HepG2 (cell line): Measurements from ENCODE around the gene DDC. TPM values are rescaled to one million over a fixed set of nuclear protein-coding genes. Genes with fewer than 3 reads are reported as not detected.

Experiments
- AHDC1 ChIP-seq: sonication (generic); formaldehyde crosslinking; IDR thresholded peaks from 2 replicates; pipeline ENCODE4 v1.5.1; 2020; ENCODE audit warnings: mild to moderate bottlenecking, missing genetic modification reagents, borderline replicate concordance
- ARNTL ChIP-seq: sonication (generic); formaldehyde crosslinking; IDR thresholded peaks from 2 replicates; pipeline ENCODE4 v1.4.0; 2020; ENCODE audit warnings: mild to moderate bottlenecking, missing genetic modification reagents
- HMGXB4 ChIP-seq, 2 experiments: sonication (generic) in 1 of 2; formaldehyde crosslinking in 1 of 2; IDR thresholded peaks; 2 replicates each; pipeline versions ENCODE4 v1.4.0 to v1.6.1; 2018 to 2020; ENCODE audit warnings: missing genetic modification reagents in 2 of 2, borderline replicate concordance in 1 of 2, low read depth in 1 of 2, mild to moderate bottlenecking in 1 of 2, missing biosample characterization in 1 of 2
- IKZF4 ChIP-seq: sonication (generic); formaldehyde crosslinking; IDR thresholded peaks from 2 replicates; pipeline ENCODE4 v1.5.1; 2020; ENCODE audit warnings: borderline replicate concordance, mild to moderate bottlenecking, low read depth, missing genetic modification reagents; ENCODE audit errors: not compliant biosample characterization
- KDM5B ChIP-seq: sonication (generic); formaldehyde crosslinking; IDR thresholded peaks from 2 replicates; pipeline ENCODE4 v1.4.0; 2020; ENCODE audit warnings: missing genetic modification reagents, mild to moderate bottlenecking, borderline replicate concordance
- MTERF4 ChIP-seq: sonication (generic); formaldehyde crosslinking; IDR thresholded peaks from 2 replicates; pipeline ENCODE4 v1.8.0; 2023; ENCODE audit warnings: mild to moderate bottlenecking, missing genetic modification reagents
- ONECUT2 ChIP-seq: sonication (generic); formaldehyde crosslinking; IDR thresholded peaks from 2 replicates; pipeline ENCODE4 v1.4.0; 2020; ENCODE audit warnings: missing genetic modification reagents
- PAF1 ChIP-seq: IDR thresholded peaks from 2 replicates; pipeline ENCODE4 v1.6.1; 2016; ENCODE audit warnings: missing genetic modification reagents, missing compliant biosample characterization
- RAD51 ChIP-seq: fragments of 450-650 bp; IDR thresholded peaks from 2 replicates; pipeline ENCODE4 v1.6.1; 2016; ENCODE audit warnings: borderline replicate concordance
- RBM22 ChIP-seq: fragments of 200-400 bp; formaldehyde crosslinking; optimal IDR thresholded peaks from 2 replicates; pipeline ENCODE3; 2017; ENCODE audit warnings: mild to moderate bottlenecking, low read length, moderate library complexity
- RFXAP ChIP-seq: sonication (generic); formaldehyde crosslinking; IDR thresholded peaks from 2 replicates; pipeline ENCODE4 v1.4.0; 2020; ENCODE audit warnings: missing genetic modification reagents, borderline replicate concordance
- RORA ChIP-seq: sonication (generic); formaldehyde crosslinking; IDR thresholded peaks from 2 replicates; pipeline ENCODE4 v1.5.0; 2020; ENCODE audit warnings: mild to moderate bottlenecking, missing genetic modification reagents, moderate library complexity
- U2AF1 ChIP-seq: fragments of 200-400 bp; formaldehyde crosslinking; optimal IDR thresholded peaks from 2 replicates; pipeline ENCODE3; 2017; ENCODE audit warnings: mild to moderate bottlenecking, low read depth, low read length
- ZFAT ChIP-seq: sonication (generic); formaldehyde crosslinking; conservative IDR thresholded peaks from 2 replicates; pipeline ENCODE4 v1.8.1; 2023; ENCODE audit warnings: missing genetic modification reagents, inconsistent platforms
- ZNF589 ChIP-seq: sonication (generic); formaldehyde crosslinking; conservative IDR thresholded peaks from 2 replicates; pipeline ENCODE4 v1.8.0; 2022; ENCODE audit warnings: mild to moderate bottlenecking, moderate library complexity, missing genetic modification reagents
- ZNF678 ChIP-seq: sonication (generic); formaldehyde crosslinking; IDR thresholded peaks from 2 replicates; pipeline ENCODE4 v1.4.0; 2020; ENCODE audit warnings: mild to moderate bottlenecking, missing genetic modification reagents
- ZNF891 ChIP-seq: sonication (generic); formaldehyde crosslinking; IDR thresholded peaks from 2 replicates; pipeline ENCODE4 v1.5.0; 2020; ENCODE audit warnings: mild to moderate bottlenecking, missing genetic modification reagents
- polyA plus RNA-seq, 8 experiments: library from polyadenylated mRNA; depleted of rRNA in 3 of 8; stranded (reverse) in 7 of 8; unstranded in 1 of 8; fragments of >200 nt; fragmentation: Illumina TruSeq in 4 of 8; extraction: Trizol in 4 of 8; gene quantifications; 2 replicates each; pipeline versions ENCODE4 v1.2.1 to v1.2.3, GENCODE V29; 2011 to 2016; ENCODE audit warnings: low read depth in 4 of 8, missing spikeins in 1 of 8, mixed read lengths in 1 of 8; ENCODE audit not compliant: insufficient read depth in 1 of 8
- total RNA-seq, 5 experiments: library from RNA; depleted of rRNA; stranded (reverse); fragments of >200 nt; fragmentation: Illumina TruSeq; extraction: Trizol; gene quantifications; 2 replicates each; pipeline ENCODE4 v1.2.3, GENCODE V29; 2016; ENCODE audit warnings: low read depth in 1 of 5
- TF ChIP-seq, protein P1 (sequence below): IDR thresholded peaks from 2 replicates; pipeline ENCODE4 v1.6.1; 2016; ENCODE audit warnings: missing genetic modification reagents, missing compliant biosample characterization
- TF ChIP-seq, protein P2 (sequence below): sonication (generic); formaldehyde crosslinking; IDR thresholded peaks from 2 replicates; pipeline ENCODE4 v1.4.0; 2020; ENCODE audit warnings: missing genetic modification reagents, low read depth, mild to moderate bottlenecking, borderline replicate concordance

DDC gene
- total and polyA plus RNA-seq, 2 of the 13 experiments (the other 11 are each of a cell fraction or from before 2014, with no cell fraction given): 11.7 to 93.3 TPM

- TF ChIP-seq AHDC1 (no peak), ONECUT2 (no peak), ZNF678 (CRISPR knock-in tag) (no peak), PAF1 (no peak), U2AF1 (peak; percentile 50), MTERF4 (CRISPR knock-in tag) (0 out of 2 replicates have a peak, but pooled peaks have one; percentile 12), KDM5B (CRISPR knock-in tag) (peak; percentile 87; the same call in 1 of the 2 replicates), ZFAT (no peak), RFXAP (CRISPR knock-in tag) (peak; percentile 48; the same call in 1 of the 2 replicates), IKZF4 (CRISPR knock-in tag) (peak; percentile 92), ZNF589 (CRISPR knock-in tag) (no peak), RORA (no peak), HMGXB4 (CRISPR knock-in tag; IDR thresholded peaks at IDR 0.05; ENCODE audit: borderline replicate concordance in 1 of 2, low read depth in 1 of 2) (peak; percentile 75 to 90; a peak in 3 of 4 replicates), RAD51 (no peak), ZNF891 (CRISPR knock-in tag) (peak; percentile 81), RBM22 (no peak), ARNTL (no peak)
- TF ChIP-seq, protein P1, sequence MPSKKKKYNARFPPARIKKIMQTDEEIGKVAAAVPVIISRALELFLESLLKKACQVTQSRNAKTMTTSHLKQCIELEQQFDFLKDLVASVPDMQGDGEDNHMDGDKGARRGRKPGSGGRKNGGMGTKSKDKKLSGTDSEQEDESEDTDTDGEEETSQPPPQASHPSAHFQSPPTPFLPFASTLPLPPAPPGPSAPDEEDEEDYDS (CRISPR knock-in tag): peak; percentile 47; the same call in 1 of the 2 replicates
- TF ChIP-seq, protein P2, sequence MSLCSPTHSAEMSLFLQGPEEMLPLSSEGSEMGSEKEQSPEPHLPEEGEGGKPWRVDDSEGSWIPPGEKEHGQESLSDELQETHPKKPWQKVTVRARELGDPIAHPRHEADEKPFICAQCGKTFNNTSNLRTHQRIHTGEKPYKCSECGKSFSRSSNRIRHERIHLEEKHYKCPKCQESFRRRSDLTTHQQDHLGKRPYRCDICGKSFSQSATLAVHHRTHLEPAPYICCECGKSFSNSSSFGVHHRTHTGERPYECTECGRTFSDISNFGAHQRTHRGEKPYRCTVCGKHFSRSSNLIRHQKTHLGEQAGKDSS (CRISPR knock-in tag): no peak
These were observed 115.2 kb downstream of the DDC start, which contains the start of gene FIGNL1 (continued) for GRCh38 chr7:50449881-50450589.
